Coronary artery (tissue), 2 donors: ENCODE results near the gene HSDL1.

ENCODE experiments used
- DNase-seq: peaks from one replicate; pipeline ENCODE4 v3.0.0-alpha.2; 2017; ENCODE audit warnings: low spot score
- H3K27ac ChIP-seq, 2 donors: fragments of 200-600 bp; sonication (generic); one replicate each; pipeline ENCODE4 v1.5.1; 2016 to 2019
- H3K4me3 ChIP-seq: fragments of 200-600 bp; sonication (generic); 2 replicates; pipeline ENCODE4 v1.5.1; 2016; ENCODE audit warnings: mild to moderate bottlenecking, moderate library complexity
- TF ChIP-seq, protein P1 (sequence below): fragments of 200-600 bp; sonication (generic); IDR thresholded peaks from one replicate; pipeline ENCODE4 v1.5.1; 2019; ENCODE audit warnings: antibody characterized with exemption

Gene HSDL1

DNA sequence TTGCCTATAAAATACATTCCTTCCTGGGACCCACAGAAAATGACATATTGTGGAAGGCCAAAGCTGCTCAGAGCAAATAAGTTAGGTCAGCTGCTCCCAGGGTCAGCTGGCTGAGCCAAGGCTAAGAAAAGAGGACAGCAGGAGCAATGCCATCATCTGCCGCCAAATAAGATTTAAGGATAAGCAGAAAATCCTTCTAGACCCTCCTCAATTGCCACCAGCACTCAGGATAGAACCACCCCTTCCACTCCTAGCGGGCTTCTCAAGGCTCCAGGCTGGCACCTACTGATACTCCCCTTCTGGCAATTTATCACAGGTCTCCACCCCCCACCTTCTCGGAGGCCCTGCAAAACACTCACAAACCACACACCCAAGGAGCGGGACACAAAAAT is 51.1 kb downstream of the HSDL1 start:
- no peak overlapping the region for H3K27ac ChIP-seq
- H3K4me3 ChIP-seq, result no peak overlapping the region
- DNase-seq, result no peak
- TF ChIP-seq, protein P1, sequence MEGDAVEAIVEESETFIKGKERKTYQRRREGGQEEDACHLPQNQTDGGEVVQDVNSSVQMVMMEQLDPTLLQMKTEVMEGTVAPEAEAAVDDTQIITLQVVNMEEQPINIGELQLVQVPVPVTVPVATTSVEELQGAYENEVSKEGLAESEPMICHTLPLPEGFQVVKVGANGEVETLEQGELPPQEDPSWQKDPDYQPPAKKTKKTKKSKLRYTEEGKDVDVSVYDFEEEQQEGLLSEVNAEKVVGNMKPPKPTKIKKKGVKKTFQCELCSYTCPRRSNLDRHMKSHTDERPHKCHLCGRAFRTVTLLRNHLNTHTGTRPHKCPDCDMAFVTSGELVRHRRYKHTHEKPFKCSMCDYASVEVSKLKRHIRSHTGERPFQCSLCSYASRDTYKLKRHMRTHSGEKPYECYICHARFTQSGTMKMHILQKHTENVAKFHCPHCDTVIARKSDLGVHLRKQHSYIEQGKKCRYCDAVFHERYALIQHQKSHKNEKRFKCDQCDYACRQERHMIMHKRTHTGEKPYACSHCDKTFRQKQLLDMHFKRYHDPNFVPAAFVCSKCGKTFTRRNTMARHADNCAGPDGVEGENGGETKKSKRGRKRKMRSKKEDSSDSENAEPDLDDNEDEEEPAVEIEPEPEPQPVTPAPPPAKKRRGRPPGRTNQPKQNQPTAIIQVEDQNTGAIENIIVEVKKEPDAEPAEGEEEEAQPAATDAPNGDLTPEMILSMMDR, result no peak

DNA sequence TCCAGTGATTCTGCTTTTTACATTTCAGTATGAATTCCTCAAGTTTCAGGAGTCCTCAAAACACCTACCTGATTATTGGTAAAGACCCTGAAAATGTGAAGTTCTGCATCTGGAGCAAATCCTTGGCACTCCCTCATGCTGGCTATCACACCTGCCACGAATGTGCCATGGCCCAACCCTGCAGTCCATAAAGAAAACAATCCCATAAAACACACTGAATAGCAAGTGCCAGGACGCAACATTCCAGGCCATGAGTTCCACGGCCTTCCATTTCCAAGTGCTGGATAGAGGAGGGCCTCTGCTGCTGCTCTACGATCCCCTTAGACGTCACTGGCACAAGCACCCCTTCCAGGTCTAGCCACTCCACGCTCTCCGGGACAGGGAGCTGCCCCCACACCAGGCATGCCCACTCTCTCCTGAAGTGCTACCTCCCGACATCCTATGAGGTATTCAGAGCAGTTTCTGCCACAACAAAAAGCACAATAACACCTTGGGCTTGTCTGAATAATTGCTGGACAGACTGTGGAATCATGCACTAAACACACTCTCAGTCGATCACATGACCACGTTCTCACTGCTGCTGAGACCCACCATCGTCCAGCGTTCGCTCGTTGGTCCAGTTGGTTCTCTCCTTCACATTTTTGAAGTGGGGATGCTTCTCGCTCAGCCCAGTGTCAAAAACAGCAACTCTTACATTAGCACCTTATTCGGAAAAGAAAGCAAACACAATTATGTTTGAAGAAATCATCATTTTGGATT is 51.7 kb downstream of the HSDL1 start:
- DNase-seq, result no peak
- Histone ChIP-seq H3K4me3 (no peak overlapping the region), H3K27ac (no peak overlapping the region)
- TF ChIP-seq, protein P1, result no peak

GRCh38 chr16:84091460-84091859 is 53.5 kb downstream of the HSDL1 start:
- no peak overlapping the region for H3K27ac ChIP-seq
- DNase-seq, result no peak
- no peak overlapping the region for H3K4me3 ChIP-seq
- TF ChIP-seq, protein P1, result no peak

DNA sequence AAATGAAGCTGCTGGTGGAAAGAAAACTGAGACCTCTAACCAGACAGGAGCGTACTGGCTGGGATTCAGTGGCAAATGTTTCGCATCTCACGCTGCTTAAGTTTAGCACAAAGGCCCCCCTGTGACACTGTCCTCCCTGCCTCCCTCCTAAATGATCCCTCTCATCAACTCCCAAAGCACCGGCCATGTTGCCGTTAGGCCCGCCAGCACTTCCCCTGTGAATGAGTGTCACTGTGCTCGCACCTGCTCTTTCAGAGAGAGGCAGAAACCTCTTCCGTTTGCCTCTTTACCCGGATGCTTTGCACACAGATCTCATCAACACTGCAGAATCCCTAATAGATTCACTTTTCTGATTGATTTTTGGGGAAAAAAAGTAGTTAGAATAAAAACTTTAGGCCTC is 54.8 kb downstream of the HSDL1 start:
- no peak overlapping the region for H3K27ac ChIP-seq
- TF ChIP-seq, protein P1, result no peak
- no peak for DNase-seq
- H3K4me3 ChIP-seq, result no peak overlapping the region

- TF ChIP-seq, protein P1, result no peak
- no peak for DNase-seq
- H3K27ac ChIP-seq, result no peak overlapping the region
- no peak overlapping the region for H3K4me3 ChIP-seq
Measured at GRCh38 chr16:84088695-84089395, 56.1 kb downstream of the HSDL1 start.

- TF ChIP-seq, protein P1, result no peak
- Histone ChIP-seq H3K4me3 (no peak overlapping the region), H3K27ac (no peak overlapping the region)
- DNase-seq, result no peak
Measured at GRCh38 chr16:84087466-84088151, 57.4 kb downstream of the HSDL1 start.
